ELF-1 (cell line): Measurements from ENCODE around the gene BACH2.
"Not testable (repeated sequence)": the region's sequence is repeated elsewhere in the genome, so short reads cannot be mapped to it uniquely, and the experiment has no call there.

ENCODE experiments used
- DNase-seq: peaks from one replicate; pipeline ENCODE4 v3.0.0-alpha.2; 2016; ENCODE audit warnings: low read depth, low spot score

The BACH2 gene

DNA sequence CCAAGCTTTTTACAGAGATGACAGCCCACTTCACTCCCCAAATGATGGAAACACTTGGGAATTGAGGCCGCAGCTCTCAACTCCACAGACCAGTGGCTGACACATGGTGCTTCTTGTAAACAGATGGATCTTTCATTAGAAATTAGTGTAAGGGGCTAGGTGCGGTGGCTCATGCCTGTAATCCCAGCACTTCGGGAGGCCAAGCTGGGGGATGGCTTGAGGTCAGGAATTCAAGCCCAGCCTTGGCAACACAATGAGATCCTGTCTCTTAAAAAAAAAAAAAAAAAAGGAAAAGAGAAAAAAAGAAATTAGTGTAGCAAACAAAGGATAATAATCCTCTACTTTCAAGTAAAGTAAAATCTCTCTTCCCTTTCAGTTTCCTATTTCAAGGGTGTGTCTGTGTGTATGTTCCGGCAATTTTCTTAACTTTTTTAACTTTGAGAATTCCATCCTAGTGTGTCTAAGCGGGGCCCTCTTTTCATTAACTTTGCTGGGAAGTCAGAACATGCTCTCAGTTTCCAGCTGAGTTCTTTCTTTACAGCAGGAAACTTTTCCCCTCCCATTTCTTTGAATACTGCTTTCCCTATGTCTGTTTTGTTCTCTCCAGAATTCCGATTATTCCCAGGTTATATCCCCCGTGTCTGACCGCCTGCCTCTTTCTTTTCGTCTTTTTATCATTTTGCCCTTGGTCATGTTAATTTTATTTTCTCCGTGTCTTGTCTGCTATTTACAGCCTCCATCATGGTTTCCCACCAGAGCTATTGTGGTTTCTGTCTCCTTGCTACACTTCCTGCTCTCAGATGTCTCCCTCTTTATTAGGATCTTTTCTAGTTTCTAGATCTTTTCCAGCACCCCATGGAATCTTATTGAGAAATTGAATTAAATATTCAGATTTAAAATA, 386.4 kb downstream of the BACH2 start:
- DNase-seq, result peak; percentile 50

DNA sequence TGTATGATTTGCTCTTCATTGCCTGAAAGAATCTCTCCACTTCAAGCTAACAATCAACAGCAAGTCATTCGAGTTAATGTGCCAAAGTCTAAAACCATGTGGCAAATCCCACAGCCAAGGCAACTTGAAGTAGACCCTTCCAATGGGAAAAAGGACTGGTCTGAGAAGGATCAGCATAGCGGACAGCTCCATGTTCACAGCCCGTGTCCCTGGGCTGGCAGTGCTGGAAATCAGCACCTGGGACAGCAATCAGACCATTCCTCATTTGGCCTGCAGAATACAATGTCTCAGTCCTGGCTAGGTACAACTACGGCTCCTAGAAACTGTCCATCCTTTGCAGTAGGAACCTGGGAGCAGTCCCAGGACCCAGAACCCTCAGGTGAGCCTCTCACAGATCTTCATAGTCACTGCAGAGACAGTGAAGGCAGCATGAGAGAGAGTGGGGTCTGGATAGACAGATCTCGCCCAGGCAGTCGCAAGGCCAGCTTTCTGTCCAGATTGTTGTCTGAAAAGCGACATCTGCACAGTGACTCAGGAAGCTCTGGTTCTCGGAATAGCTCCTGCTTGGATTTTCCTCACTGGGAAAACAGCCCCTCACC, 401.3 kb downstream of the BACH2 start:
- peak; percentile 83 for DNase-seq

DNA sequence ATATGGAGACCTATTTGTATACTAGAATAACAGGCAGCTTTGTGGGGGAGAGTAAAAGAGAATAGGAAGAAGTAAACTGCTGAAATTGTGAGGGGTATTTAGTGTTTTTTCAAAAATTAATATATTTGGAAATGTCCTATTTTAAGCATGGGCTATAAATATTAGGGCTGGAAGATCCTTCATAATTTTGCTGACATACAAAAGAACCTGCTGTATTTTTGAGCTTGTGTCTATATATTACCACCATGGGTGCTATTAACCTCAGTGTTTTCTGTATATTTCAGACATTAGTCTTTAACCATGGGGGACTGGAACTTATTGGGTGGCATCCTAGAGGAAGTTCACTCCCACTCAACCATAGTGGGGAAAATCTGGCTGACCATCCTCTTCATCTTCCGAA, 402.5 kb downstream of the BACH2 start, which contains the start of gene GJA10:
GJA10 (plus strand) TSS at position 301 of the 400 bp plus-strand sequence; CDS start at position 301, 0 bp downstream.
- DNase-seq, result no peak

DNA sequence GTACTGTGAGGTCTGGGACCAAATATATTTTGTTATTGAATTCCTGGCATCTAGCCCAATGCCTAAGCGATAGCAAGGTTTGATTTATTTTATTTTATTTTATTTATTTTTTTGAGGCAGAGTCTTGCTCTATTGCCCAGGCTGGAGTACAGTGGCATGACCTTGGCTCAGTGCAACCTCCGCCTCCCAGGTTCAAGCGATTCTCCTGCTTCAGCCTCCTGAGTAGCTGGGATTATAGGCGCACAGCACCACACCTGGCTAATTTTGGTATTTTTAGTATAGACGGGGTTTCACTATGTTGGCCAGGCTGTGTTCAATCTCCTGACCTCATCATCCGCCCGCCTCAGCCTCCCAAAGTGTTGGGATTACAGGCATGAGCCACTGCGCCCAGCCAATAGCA, 404.1 kb downstream of the BACH2 start:
- not testable (repeated sequence) for DNase-seq

DNA sequence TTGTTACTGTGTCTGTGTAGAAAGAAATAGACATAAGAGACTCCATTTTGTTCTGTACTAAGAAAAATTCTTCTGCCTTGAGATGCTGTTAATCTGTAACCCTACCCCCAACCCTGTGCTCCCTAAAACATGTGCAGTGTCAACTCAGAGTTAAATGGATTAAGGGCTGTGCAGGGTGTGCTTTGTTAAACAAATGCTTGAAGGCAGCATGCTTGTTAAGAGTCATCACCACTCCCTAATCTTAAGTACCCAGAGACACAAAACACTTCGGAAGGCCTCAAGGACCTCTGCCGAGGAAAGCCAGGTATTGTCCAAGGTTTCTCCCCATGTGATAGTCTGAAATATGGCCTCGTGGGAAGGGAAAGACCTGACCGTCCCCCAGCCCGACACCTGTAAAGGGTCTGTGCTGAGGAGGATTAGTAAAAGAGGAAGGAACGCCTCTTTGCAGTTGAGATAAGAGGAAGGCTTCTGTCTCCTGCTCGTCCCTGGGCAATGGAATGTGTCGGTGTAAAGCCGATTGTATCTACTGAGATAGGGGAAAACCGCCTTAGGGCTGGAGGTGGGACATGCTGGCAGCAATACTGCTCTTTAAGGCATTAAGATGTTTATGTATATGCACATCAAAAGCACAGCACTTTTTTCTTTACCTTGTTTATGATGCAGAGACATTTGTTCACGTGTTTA, 405.7 kb downstream of the BACH2 start:
- peak; percentile 86 for DNase-seq

DNA sequence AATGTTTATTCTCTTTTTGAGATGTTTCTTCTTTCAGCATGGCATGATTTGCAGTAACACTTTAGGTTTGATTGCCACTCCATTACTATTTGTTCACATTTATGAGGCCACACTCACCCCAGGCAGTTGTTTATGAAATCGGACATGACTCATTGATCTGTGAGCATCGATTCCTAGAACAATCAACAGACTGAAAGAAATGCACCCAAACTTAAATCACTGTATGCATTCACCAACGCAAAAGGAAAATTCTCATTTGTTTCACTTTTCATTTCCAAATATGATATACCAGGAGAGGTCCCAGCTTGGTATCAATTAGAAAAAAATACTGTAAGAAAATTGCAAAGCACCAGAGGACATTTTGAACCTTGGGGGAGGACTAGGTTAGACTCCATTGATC, 407.8 kb downstream of the BACH2 start:
- DNase-seq, result no peak

DNA sequence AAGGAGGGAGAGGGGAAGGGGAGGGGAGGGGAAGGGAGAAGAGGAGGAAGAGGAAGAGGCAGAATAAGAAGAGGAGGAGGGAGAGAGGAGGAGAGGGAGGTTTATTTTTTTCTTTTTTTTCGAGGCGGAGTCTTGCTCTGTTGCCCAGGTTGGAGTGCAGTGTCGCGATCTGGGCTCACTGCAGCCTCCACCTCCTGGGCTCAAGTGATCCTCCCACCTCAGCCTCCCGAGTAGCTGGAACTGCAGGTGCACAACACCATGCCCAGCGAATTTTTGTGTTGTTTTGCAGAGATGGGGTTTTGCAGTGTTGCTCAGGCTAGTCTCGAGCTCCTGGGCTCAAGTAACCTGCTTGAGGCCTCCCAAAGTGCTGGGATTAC, 408.5 kb downstream of the BACH2 start:
- no peak for DNase-seq

DNA sequence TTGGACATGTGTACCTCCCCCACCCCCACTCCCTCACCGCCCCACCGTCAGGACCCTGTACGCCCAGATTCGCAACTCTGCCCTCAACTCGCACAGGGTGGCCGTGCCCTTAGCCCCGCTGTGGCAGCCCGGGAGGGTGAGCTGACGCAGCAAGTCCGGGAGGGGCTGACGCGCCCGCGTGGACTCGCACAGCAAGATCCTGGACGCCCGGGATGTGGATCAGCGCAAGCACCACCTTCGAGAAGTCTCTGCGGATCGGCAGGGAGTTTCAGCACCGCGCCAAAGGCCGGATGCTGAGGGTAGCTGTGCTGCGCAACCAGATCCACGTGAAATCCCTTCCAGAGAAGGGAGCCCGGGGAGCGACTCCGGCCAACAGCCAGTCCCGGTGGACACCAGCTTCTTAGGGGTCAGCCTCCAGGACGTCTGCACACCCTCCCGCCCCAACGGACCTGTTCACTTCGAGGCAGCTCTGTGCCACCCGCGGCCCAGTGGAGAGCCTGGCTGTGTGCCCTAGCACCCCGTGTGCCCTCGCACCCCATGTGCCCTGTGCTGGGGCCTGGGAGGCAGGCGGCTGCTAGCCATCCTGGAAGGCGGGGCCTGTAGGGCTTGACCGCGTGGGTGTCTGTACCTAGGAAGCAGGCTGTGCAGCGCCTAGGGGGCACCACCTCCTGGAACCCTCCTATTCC, 409.0 kb downstream of the BACH2 start:
- DNase-seq, result no peak

DNA sequence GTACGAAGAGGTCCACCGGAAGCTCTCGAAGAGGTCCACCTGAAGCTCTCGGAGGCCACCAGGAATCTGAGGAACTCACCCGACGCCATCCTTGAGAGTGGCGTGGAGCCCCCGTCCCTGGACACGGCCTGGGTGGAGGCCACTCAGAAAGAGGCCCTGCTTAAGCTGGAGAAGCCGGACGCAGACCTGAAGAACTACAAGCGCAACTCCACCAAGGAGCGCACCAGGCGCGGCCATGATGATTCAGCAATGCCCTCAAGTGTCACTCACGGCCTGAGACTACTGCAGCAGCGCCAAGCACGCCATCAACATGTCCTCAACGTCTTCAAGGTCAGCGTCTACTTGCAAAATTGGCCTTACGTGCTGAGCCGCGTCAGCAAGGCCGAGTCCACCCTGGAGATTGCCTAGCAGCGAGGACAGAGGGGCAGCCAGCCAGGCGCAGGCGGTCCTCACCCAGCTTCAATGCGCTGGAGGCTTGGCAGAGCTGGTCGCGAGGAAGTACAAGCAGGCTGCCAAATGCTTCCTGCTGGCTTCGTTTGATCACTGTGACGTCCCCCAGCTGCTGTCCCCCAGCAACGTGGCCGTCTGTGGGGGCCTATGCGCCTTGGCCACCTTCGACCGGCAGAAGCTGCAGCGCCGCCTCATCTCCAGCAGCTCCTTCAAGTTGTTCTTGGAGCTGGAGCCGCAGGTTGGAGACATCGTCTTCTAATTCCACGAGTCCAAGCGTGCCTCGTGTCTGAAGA, 410.1 kb downstream of the BACH2 start:
- no peak for DNase-seq
